CD4-positive, alpha-beta memory T cell (primary cell): ENCODE results near the gene BEST1. TPM values are rescaled to one million over a fixed set of nuclear protein-coding genes. Genes with fewer than 3 reads are reported as not detected.
A peak's percentile ranks its signal among the peaks of the same experiment; 100 is the strongest.

Source experiments
- CTCF ChIA-PET: fragments of 350-600 bp; sonication (Branson Sonifier 250); formaldehyde crosslinking; loops from one replicate; lab custom pipeline; 2021; ENCODE audit warnings: inconsistent platforms; ENCODE audit not compliant: partially characterized antibody; lab: Charles Lee
- POLR2A ChIA-PET: fragments of 350-600 bp; sonication (Branson Sonifier 250); formaldehyde crosslinking; loops from one replicate; lab custom pipeline; 2021; ENCODE audit not compliant: partially characterized antibody; lab: Charles Lee
- DNase-seq, 5 donors: peaks; one replicate each; pipeline versions ENCODE4 v3.0.0 to v3.0.0-alpha.2; 2020 to 2022; ENCODE audit warnings: mixed read lengths in 1 of 5
- H3K27ac ChIP-seq: one replicate; pipeline ENCODE4 v1.7.0; 2013; ENCODE audit warnings: low read depth, low read length
- H3K27me3 ChIP-seq: 2 replicates; pipeline ENCODE4 v1.7.0; 2013; ENCODE audit warnings: mild to moderate bottlenecking, low read length, moderate library complexity; ENCODE audit not compliant: insufficient read depth
- H3K36me3 ChIP-seq: 2 replicates; pipeline ENCODE4 v1.7.0; 2013; ENCODE audit warnings: mild to moderate bottlenecking, low read length, moderate library complexity; ENCODE audit not compliant: insufficient read depth
- H3K4me1 ChIP-seq: 2 replicates; pipeline ENCODE4 v1.7.0; 2013; ENCODE audit warnings: mild to moderate bottlenecking, low read length, moderate library complexity; ENCODE audit not compliant: insufficient read depth
- H3K4me3 ChIP-seq, 2 donors: one replicate each; pipeline ENCODE4 v1.7.0; 2013; ENCODE audit warnings: low read length in 2 of 2, mild to moderate bottlenecking in 1 of 2
- H3K9me3 ChIP-seq, 2 donors: one replicate each; pipeline ENCODE4 v1.7.0; 2013; ENCODE audit warnings: low read length in 2 of 2, control low read depth in 1 of 2; ENCODE audit not compliant: control insufficient read depth in 1 of 2
- H3K27ac Mint-ChIP-seq, 7 donors: one replicate each; pipeline ENCODE4 v1.8.0; 2020 to 2021; ENCODE audit warnings: mixed read lengths in 7 of 7, mild to moderate bottlenecking in 6 of 7, inconsistent platforms in 3 of 7, moderate library complexity in 3 of 7
- H3K27me3 Mint-ChIP-seq, 2 donors: one replicate each; pipeline ENCODE4 v1.8.0; 2020 to 2021; ENCODE audit warnings: mixed read lengths in 2 of 2
- H3K36me3 Mint-ChIP-seq, 2 donors: one replicate each; pipeline ENCODE4 v1.8.0; 2020 to 2021; ENCODE audit warnings: mixed read lengths in 2 of 2, inconsistent platforms in 1 of 2, mild to moderate bottlenecking in 1 of 2
- H3K4me1 Mint-ChIP-seq, 4 donors: one replicate each; pipeline ENCODE4 v1.8.0; 2020 to 2021; ENCODE audit warnings: mixed read lengths in 4 of 4, mild to moderate bottlenecking in 1 of 4
- H3K4me3 Mint-ChIP-seq, 8 donors: one replicate each; pipeline ENCODE4 v1.8.0; 2020 to 2021; ENCODE audit warnings: mixed read lengths in 8 of 8, mild to moderate bottlenecking in 7 of 8, moderate library complexity in 6 of 8, inconsistent platforms in 3 of 8
- H3K9me3 Mint-ChIP-seq, 8 donors: one replicate each; pipeline ENCODE4 v1.8.0; 2020 to 2021; ENCODE audit warnings: mixed read lengths in 8 of 8, mild to moderate bottlenecking in 5 of 8, inconsistent platforms in 3 of 8, moderate library complexity in 1 of 8
- intact Hi-C: fragments of 100-400 bp; cut with micrococcal nuclease; formaldehyde crosslinking; loops from one replicate; pipeline ENCODE4 v1.15.1; 2023
- polyA plus RNA-seq, 2 donors: library from polyadenylated mRNA; unstranded; fragments of 300-500 nt; fragmentation: Illumina TruSeq; gene quantifications; one replicate each; pipeline ENCODE4 v1.2.3, GENCODE V29; 2021
- total RNA-seq, 2 experiments: library from RNA; stranded (reverse); gene quantifications; one replicate each; pipeline ENCODE4 v1.2.3, GENCODE V29; 2021

Gene BEST1
- total and polyA plus RNA-seq, 4 experiments from 2014 or later: 0.26 to 1.3 (median 0.89) TPM

- peaks cover 33% of the 10 kb centered on the region for H3K4me1 ChIP-seq
- H3K9me3 ChIP-seq: no peaks in the 10 kb centered on the region
- no peaks in the 10 kb centered on the region for H3K27me3 ChIP-seq
- POLR2A ChIA-PET: interaction anchor here (0.6 to 11.4 kb wide), 10 partner anchors 25 to 909 kb away, joined by 3 to 352 read pairs (median 4); no protein-coding TSS in a partner anchor
- H3K27ac ChIP-seq: no peak overlapping the region
- no peak for DNase-seq
- Mint-ChIP-seq H3K4me3 (peak overlapping the region; percentile 38 to 81 (median 65)), H3K27me3 (no peaks in the 10 kb centered on the region), H3K4me1 (peaks cover 27 to 67% (median 37%) of the 10 kb centered on the region in 4 donors), H3K27ac (peak overlapping the region in 6 of 7 donors; percentile 39 to 98 (median 86)), H3K36me3 (peaks cover 16 to 34% of the 10 kb centered on the region in 2 donors), H3K9me3 (peaks cover 0 to 3% (median 0%) of the 10 kb centered on the region in 8 donors)
- intact Hi-C loops: loop anchor here (5.0 kb wide), 1 partner anchor 72 kb away; no protein-coding TSS in a partner anchor
- CTCF ChIA-PET: interaction anchor here (0.7 to 14.1 kb wide), 6 partner anchors 21 to 139 kb away, joined by 3 to 90 read pairs (median 5); no protein-coding TSS in a partner anchor
- peaks cover 14% of the 10 kb centered on the region for H3K36me3 ChIP-seq
- no peak overlapping the region for H3K4me3 ChIP-seq
These were observed 19.2 kb downstream of the BEST1 start for GRCh38 chr11:61969391-61969758.

GRCh38 chr11:61969838-61970662 is 19.9 kb downstream of the BEST1 start:
- H3K4me3 Mint-ChIP-seq: no peak overlapping the region
- CTCF ChIA-PET: interaction anchor here (0.7 to 14.1 kb wide), 6 partner anchors 24 to 138 kb away, joined by 3 to 90 read pairs (median 4); no protein-coding TSS in a partner anchor

GRCh38 chr11:61971248-61972111 is 21.3 kb downstream of the BEST1 start:
- Mint-ChIP-seq H3K27me3 (no peaks in the 10 kb centered on the region), H3K36me3 (peaks cover 2 to 13% of the 10 kb centered on the region in 2 donors), H3K9me3 (peaks cover 0 to 3% (median 0%) of the 10 kb centered on the region in 8 donors), H3K4me3 (peak overlapping the region in 1 of 8 donors; percentile 2), H3K4me1 (peaks cover 15 to 48% (median 22%) of the 10 kb centered on the region in 4 donors), H3K27ac (peak overlapping the region; percentile 8 to 89 (median 71))
- Histone ChIP-seq H3K36me3 (no peaks in the 10 kb centered on the region), H3K4me1 (peaks cover 20% of the 10 kb centered on the region), H3K4me3 (no peak overlapping the region), H3K27me3 (no peaks in the 10 kb centered on the region), H3K27ac (no peak overlapping the region), H3K9me3 (no peaks in the 10 kb centered on the region)
- peak in 2 of 5 donors; percentile 36 to 65 for DNase-seq
- ChIA-PET CTCF (interaction anchor here (0.9 to 14.1 kb wide), 3 partner anchors 24 to 111 kb away, joined by 3 to 90 read pairs (median 6); no protein-coding TSS in a partner anchor), POLR2A (interaction anchor here (11.4 kb wide), 1 partner anchor 55 kb away, joined by 352 read pairs; no protein-coding TSS in a partner anchor)
- intact Hi-C loops: no loop called here

More at GRCh38 chr11:61969838-61970662, 19.9 kb downstream of the BEST1 start:
- H3K27me3 Mint-ChIP-seq: no peaks in the 10 kb centered on the region
- POLR2A ChIA-PET: interaction anchor here (1.1 to 11.4 kb wide), 3 partner anchors 43 to 111 kb away, joined by 3 to 352 read pairs (median 58); no protein-coding TSS in a partner anchor
- no peak for DNase-seq
- Histone ChIP-seq H3K36me3 (peaks cover 7% of the 10 kb centered on the region), H3K4me3 (no peak overlapping the region), H3K27me3 (no peaks in the 10 kb centered on the region), H3K9me3 (no peaks in the 10 kb centered on the region), H3K4me1 (peaks cover 27% of the 10 kb centered on the region), H3K27ac (no peak overlapping the region)
- peaks cover 0 to 3% (median 0%) of the 10 kb centered on the region in 8 donors for H3K9me3 Mint-ChIP-seq
- H3K27ac Mint-ChIP-seq: peak overlapping the region in 6 of 7 donors; percentile 14 to 90 (median 47)
- intact Hi-C loops: loop anchor here (5.0 kb wide), 1 partner anchor 73 kb away; no protein-coding TSS in a partner anchor
- peaks cover 10 to 27% of the 10 kb centered on the region in 2 donors for H3K36me3 Mint-ChIP-seq
- peaks cover 21 to 61% (median 30%) of the 10 kb centered on the region in 4 donors for H3K4me1 Mint-ChIP-seq

GRCh38 chr11:61972112-61972671 is 22.0 kb downstream of the BEST1 start:
- H3K27me3 ChIP-seq: no peaks in the 10 kb centered on the region
- H3K9me3 Mint-ChIP-seq: peaks cover 0 to 2% (median 0%) of the 10 kb centered on the region in 8 donors
- intact Hi-C loops: no loop called here
- peak overlapping the region in 5 of 7 donors; percentile 43 to 91 (median 71) for H3K27ac Mint-ChIP-seq
- no peaks in the 10 kb centered on the region for H3K9me3 ChIP-seq
- H3K27me3 Mint-ChIP-seq: no peaks in the 10 kb centered on the region
- no peak for DNase-seq
- ChIA-PET POLR2A (interaction anchor here (11.4 kb wide), 1 partner anchor 55 kb away, joined by 352 read pairs; no protein-coding TSS in a partner anchor), CTCF (interaction anchor here (2.4 to 14.1 kb wide), 2 partner anchors 25 to 110 kb away, joined by 6 to 90 read pairs; no protein-coding TSS in a partner anchor)
- peaks cover 20% of the 10 kb centered on the region for H3K4me1 ChIP-seq
- H3K36me3 ChIP-seq: no peaks in the 10 kb centered on the region
- H3K36me3 Mint-ChIP-seq: peaks cover 0 to 8% of the 10 kb centered on the region in 2 donors
- H3K27ac ChIP-seq: no peak overlapping the region
- H3K4me3 Mint-ChIP-seq: peak overlapping the region in 1 of 8 donors; percentile 12
- no peak overlapping the region for H3K4me3 ChIP-seq
- peaks cover 15 to 45% (median 21%) of the 10 kb centered on the region in 4 donors for H3K4me1 Mint-ChIP-seq

- Mint-ChIP-seq H3K36me3 (peaks cover 0 to 3% of the 10 kb centered on the region in 2 donors), H3K27me3 (no peaks in the 10 kb centered on the region), H3K4me3 (peak overlapping the region in 1 of 8 donors; percentile 12), H3K4me1 (peaks cover 15 to 42% (median 21%) of the 10 kb centered on the region in 4 donors), H3K9me3 (peaks cover 0 to 2% (median 0%) of the 10 kb centered on the region in 8 donors), H3K27ac (peak overlapping the region in 5 of 7 donors; percentile 43 to 91 (median 65))
- Histone ChIP-seq H3K36me3 (no peaks in the 10 kb centered on the region), H3K4me3 (no peak overlapping the region), H3K9me3 (no peaks in the 10 kb centered on the region), H3K27me3 (no peaks in the 10 kb centered on the region), H3K27ac (no peak overlapping the region), H3K4me1 (peaks cover 20% of the 10 kb centered on the region)
- DNase-seq: no peak
- ChIA-PET CTCF (interaction anchor here (2.4 to 14.1 kb wide), 2 partner anchors 26 to 110 kb away, joined by 6 to 90 read pairs; no protein-coding TSS in a partner anchor), POLR2A (interaction anchor here (11.4 kb wide), 1 partner anchor 54 kb away, joined by 352 read pairs; no protein-coding TSS in a partner anchor)
- intact Hi-C loops: no loop called here
These were observed 22.7 kb downstream of the BEST1 start for GRCh38 chr11:61972672-61973475.
